GM12892 (cell line): Measurements from ENCODE around the gene TIE1.

Source experiments
- POLR2A ChIP-seq: IDR thresholded peaks from 2 replicates; pipeline ENCODE4 v1.6.1; 2011; ENCODE audit warnings: low read depth, low read length, control low read depth
- TAF1 ChIP-seq: IDR thresholded peaks from 2 replicates; pipeline ENCODE4 v1.6.1; 2011; ENCODE audit warnings: low read depth, mild to moderate bottlenecking, control low read depth, low read length, borderline replicate concordance

DNA sequence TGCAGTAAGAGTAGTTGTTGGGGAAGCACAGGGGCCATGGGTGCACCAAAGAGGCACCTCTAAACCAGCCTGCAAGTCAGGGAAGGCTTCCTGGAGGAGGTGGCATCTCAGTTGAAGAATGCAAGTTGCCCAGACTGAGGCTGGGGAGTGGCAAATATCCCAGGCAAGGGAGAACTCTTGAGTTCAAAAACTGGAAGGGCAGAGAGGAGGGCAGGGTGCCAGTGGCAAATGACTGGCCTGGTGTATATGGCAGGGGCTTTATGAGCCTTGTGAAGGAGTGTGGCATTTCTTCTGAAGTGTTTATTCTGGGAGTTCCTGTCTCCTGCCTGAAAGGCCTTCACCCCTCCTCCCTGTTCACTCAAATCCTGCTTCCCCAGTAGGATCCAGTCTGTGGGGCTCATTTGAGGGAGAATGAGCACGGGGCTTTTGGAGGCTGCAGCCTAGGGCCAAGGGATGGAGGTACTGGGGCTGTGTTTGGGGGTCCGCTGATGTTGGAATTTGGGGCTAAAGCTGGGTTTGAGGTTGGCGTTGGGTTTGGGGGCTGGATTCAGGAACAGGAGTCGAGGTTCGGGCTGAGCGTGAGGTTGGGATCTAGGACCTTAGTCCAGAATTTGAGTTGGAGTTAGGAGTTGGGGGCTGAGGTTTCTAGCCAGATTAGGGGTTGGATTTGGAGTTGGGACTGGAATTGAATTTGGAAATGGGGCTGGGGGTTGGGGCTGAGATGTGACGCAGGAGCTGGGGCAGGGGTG lies 31.0 kb upstream of the TIE1 start, which contains the start of gene TMEM125:
- no peak for TF ChIP-seq TAF1
- no peak for TF ChIP-seq POLR2A
